OCI-LY3 (cell line): ENCODE data around the gene AMBRA1.

Experiments
- EZH2phosphoT487 ChIP-seq: fragments of 200-600 bp; shearing (Covaris generic); IDR thresholded peaks from 2 replicates; pipeline ENCODE4 v1.6.1; 2018; ENCODE audit warnings: antibody characterized with exemption, mixed run types, low read depth
- TF ChIP-seq, protein P1 (sequence below): fragments of 200-600, 300-600 bp; sonication (generic); IDR thresholded peaks from 2 replicates; pipeline ENCODE4 v1.5.1; 2014; ENCODE audit warnings: antibody characterized with exemption, low read length, low read depth

DNA sequence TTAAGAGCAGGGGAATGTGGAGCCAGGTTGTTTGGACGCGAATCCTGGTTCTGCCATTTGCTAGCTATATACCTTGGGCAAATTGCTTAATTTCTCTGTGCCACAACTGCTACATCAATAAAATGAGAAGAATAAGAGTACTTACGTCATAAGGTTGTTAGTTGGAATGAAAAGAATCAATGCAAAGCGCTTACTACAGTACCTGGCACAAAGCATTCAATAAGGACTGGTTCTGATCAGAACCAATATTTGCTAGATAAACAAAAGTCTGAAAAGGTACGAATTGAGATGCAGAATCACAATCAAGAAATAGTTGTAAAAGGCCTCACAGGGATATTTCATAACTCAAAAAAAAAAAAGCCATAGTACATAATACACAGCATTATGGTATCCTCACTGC, 11.2 kb downstream of the AMBRA1 start:
- TF ChIP-seq, protein P1, sequence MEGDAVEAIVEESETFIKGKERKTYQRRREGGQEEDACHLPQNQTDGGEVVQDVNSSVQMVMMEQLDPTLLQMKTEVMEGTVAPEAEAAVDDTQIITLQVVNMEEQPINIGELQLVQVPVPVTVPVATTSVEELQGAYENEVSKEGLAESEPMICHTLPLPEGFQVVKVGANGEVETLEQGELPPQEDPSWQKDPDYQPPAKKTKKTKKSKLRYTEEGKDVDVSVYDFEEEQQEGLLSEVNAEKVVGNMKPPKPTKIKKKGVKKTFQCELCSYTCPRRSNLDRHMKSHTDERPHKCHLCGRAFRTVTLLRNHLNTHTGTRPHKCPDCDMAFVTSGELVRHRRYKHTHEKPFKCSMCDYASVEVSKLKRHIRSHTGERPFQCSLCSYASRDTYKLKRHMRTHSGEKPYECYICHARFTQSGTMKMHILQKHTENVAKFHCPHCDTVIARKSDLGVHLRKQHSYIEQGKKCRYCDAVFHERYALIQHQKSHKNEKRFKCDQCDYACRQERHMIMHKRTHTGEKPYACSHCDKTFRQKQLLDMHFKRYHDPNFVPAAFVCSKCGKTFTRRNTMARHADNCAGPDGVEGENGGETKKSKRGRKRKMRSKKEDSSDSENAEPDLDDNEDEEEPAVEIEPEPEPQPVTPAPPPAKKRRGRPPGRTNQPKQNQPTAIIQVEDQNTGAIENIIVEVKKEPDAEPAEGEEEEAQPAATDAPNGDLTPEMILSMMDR = no peak
- no peak for TF ChIP-seq EZH2phosphoT487
